Type B pancreatic cell (in vitro differentiated cells): ENCODE measurements around the gene RASSF5. TPM values are rescaled to one million over a fixed set of nuclear protein-coding genes. Genes with fewer than 3 reads are reported as not detected.
"Not testable (repeated sequence)": the region's sequence is repeated elsewhere in the genome, so short reads cannot be mapped to it uniquely, and the experiment has no call there.

Source experiments
- DNase-seq: peaks from one replicate; pipeline ENCODE4 v3.0.0; 2021; ENCODE audit warnings: mixed read lengths; ENCODE audit not compliant: unreplicated experiment; ENCODE audit errors: extremely low spot score
- H3K27ac Mint-ChIP-seq: 2 replicates; pipeline ENCODE4 v1.8.0; 2021; ENCODE audit warnings: mild to moderate bottlenecking, mixed read lengths
- H3K27me3 Mint-ChIP-seq: 2 replicates; pipeline ENCODE4 v1.8.0; 2021; ENCODE audit warnings: mixed read lengths
- H3K36me3 Mint-ChIP-seq: 2 replicates; pipeline ENCODE4 v1.8.0; 2021; ENCODE audit warnings: mixed read lengths
- H3K4me1 Mint-ChIP-seq: one replicate; pipeline ENCODE4 v1.8.0; 2021; ENCODE audit warnings: mixed read lengths; ENCODE audit not compliant: unreplicated experiment
- H3K4me3 Mint-ChIP-seq: 2 replicates; pipeline ENCODE4 v1.8.0; 2021; ENCODE audit warnings: mild to moderate bottlenecking, mixed read lengths
- H3K9me3 Mint-ChIP-seq: 2 replicates; pipeline ENCODE4 v1.8.0; 2021; ENCODE audit warnings: mixed read lengths
- CTCF ChIP-seq: fragments of 200-600 bp; sonication (generic); conservative IDR thresholded peaks from 2 replicates; pipeline ENCODE4 v1.5.0; 2021; ENCODE audit warnings: antibody characterized with exemption, mild to moderate bottlenecking
- total RNA-seq: library from RNA; stranded (reverse); gene quantifications from 2 replicates; pipeline ENCODE4 v1.2.1, GENCODE V29; 2021; ENCODE audit warnings: low replicate concordance

The RASSF5 gene
- total RNA-seq, 1 donor from 2014 or later, result 3.8 TPM

GRCh38 chr1:206612129-206612876 is 105.0 kb downstream of the RASSF5 start, which contains the start of gene EIF2D:
Gene EIF2D (minus strand): TSS chr1:206612465. CDS start chr1:206612342, 123 bp downstream.
- H3K27me3 Mint-ChIP-seq, result peaks cover 18% of the 10 kb centered on the region
- peaks cover 9% of the 10 kb centered on the region for H3K36me3 Mint-ChIP-seq
- peak; percentile 95 for TF ChIP-seq CTCF
- peak within 1 kb of the TSS; percentile 96 for H3K4me3 Mint-ChIP-seq
- H3K9me3 Mint-ChIP-seq, result no peaks in the 10 kb centered on the region
- peaks cover 14% of the 10 kb centered on the region for H3K4me1 Mint-ChIP-seq
- H3K27ac Mint-ChIP-seq, result peak within 1 kb of the TSS; percentile 93
- DNase-seq, result peak; percentile 98

- not testable (repeated sequence) for H3K36me3 Mint-ChIP-seq, H3K9me3 Mint-ChIP-seq, H3K4me1 Mint-ChIP-seq, DNase-seq, H3K27ac Mint-ChIP-seq, H3K4me3 Mint-ChIP-seq
- H3K27me3 Mint-ChIP-seq, result peaks cover 19% of the 10 kb centered on the region
Observed at GRCh38 chr1:206626396-206626795, 119.1 kb downstream of the RASSF5 start.

- no peak for TF ChIP-seq CTCF
- DNase-seq, result no peak
- Mint-ChIP-seq H3K9me3 (peaks cover 5% of the 10 kb centered on the region), H3K27me3 (peaks cover 18% of the 10 kb centered on the region), H3K4me3 (no peak overlapping the region), H3K4me1 (peaks cover 20% of the 10 kb centered on the region), H3K27ac (no peak overlapping the region), H3K36me3 (no peaks in the 10 kb centered on the region)
Observed at GRCh38 chr1:206628916-206629315, 121.6 kb downstream of the RASSF5 start.

- Mint-ChIP-seq H3K9me3 (no peaks in the 10 kb centered on the region), H3K4me3 (no peak overlapping the region), H3K36me3 (no peaks in the 10 kb centered on the region), H3K4me1 (peaks cover 28% of the 10 kb centered on the region), H3K27me3 (peaks cover 30% of the 10 kb centered on the region), H3K27ac (no peak overlapping the region)
- TF ChIP-seq CTCF, result peak; percentile 64
- no peak for DNase-seq
Observed at GRCh38 chr1:206631085-206631509, 123.8 kb downstream of the RASSF5 start.

GRCh38 chr1:206633708-206634121 is 126.4 kb downstream of the RASSF5 start:
- Mint-ChIP-seq H3K27ac (no peak overlapping the region), H3K9me3 (no peaks in the 10 kb centered on the region), H3K4me1 (peaks cover 28% of the 10 kb centered on the region), H3K4me3 (no peak overlapping the region), H3K36me3 (no peaks in the 10 kb centered on the region), H3K27me3 (peaks cover 41% of the 10 kb centered on the region)
- DNase-seq, result no peak
- TF ChIP-seq CTCF, result no peak

GRCh38 chr1:206634365-206635079 is 127.2 kb downstream of the RASSF5 start:
- Mint-ChIP-seq H3K36me3 (no peaks in the 10 kb centered on the region), H3K27ac (peak overlapping the region; percentile 85), H3K4me3 (peak overlapping the region; percentile 88), H3K27me3 (peaks cover 39% of the 10 kb centered on the region), H3K4me1 (peaks cover 28% of the 10 kb centered on the region), H3K9me3 (no peaks in the 10 kb centered on the region)
- peak; percentile 95 for TF ChIP-seq CTCF
- DNase-seq, result peak; percentile 82
